Astrocyte of the spinal cord (primary cell): ENCODE data around the gene C2CD4D.

Source experiments
- DNase-seq: peaks from one replicate; pipeline ENCODE4 v3.0.0; 2011; ENCODE audit warnings: low read depth, low spot score
- H3K4me3 ChIP-seq: 2 replicates; pipeline ENCODE4 v1.5.1; 2011; ENCODE audit warnings: low read depth, mild to moderate bottlenecking, low read length, moderate library complexity
- CTCF ChIP-seq: IDR thresholded peaks from 2 replicates; pipeline ENCODE4 v1.5.1; 2012; ENCODE audit warnings: low read depth, mild to moderate bottlenecking, low read length, inconsistent platforms
- in situ Hi-C: cut with HindIII; loops from 2 replicates; pipeline ENCODE4 v1.10.0; 2017; ENCODE audit warnings: low sequenced_read_pairs

C2CD4D gene

GRCh38 chr1:151816548-151817352 lies 22.9 kb downstream of the C2CD4D start:
- in situ Hi-C loops, result no loop called here
- no peak for DNase-seq
- no peak for TF ChIP-seq CTCF
- no peak overlapping the region for H3K4me3 ChIP-seq

GRCh38 chr1:151815716-151816327 lies 23.8 kb downstream of the C2CD4D start:
- no peak for DNase-seq
- no peak overlapping the region for H3K4me3 ChIP-seq
- in situ Hi-C loops, result no loop called here
- no peak for TF ChIP-seq CTCF

- no peak overlapping the region for H3K4me3 ChIP-seq
- no peak for DNase-seq
- no peak for TF ChIP-seq CTCF
- in situ Hi-C loops, result no loop called here
Measured at GRCh38 chr1:151814971-151815545, 24.6 kb downstream of the C2CD4D start.

GRCh38 chr1:151814426-151814825 lies 25.2 kb downstream of the C2CD4D start:
- TF ChIP-seq CTCF, result no peak
- in situ Hi-C loops, result no loop called here
- no peak overlapping the region for H3K4me3 ChIP-seq
- DNase-seq, result no peak

- no peak for DNase-seq
- H3K4me3 ChIP-seq, result no peak overlapping the region
- no peak for TF ChIP-seq CTCF
- in situ Hi-C loops, result no loop called here
Measured at GRCh38 chr1:151813271-151813977, 26.2 kb downstream of the C2CD4D start.

GRCh38 chr1:151811181-151811580 lies 28.4 kb downstream of the C2CD4D start:
- TF ChIP-seq CTCF, result no peak
- H3K4me3 ChIP-seq, result no peak overlapping the region
- in situ Hi-C loops, result no loop called here
- no peak for DNase-seq
